Duodenal mucosa (tissue), 2 donors: Measurements from ENCODE around the gene SERTAD3.
A peak's percentile ranks its signal among the peaks of the same experiment; 100 is the strongest.
"Not testable (repeated sequence)": the region's sequence is repeated elsewhere in the genome, so short reads cannot be mapped to it uniquely, and the experiment has no call there.

Source experiments
- H3K27ac ChIP-seq: one replicate; pipeline ENCODE4 v1.7.0; 2013; ENCODE audit warnings: low read depth, low read length
- H3K27me3 ChIP-seq, 2 donors: one replicate each; pipeline ENCODE4 v1.7.0; 2013; ENCODE audit warnings: low read length in 2 of 2, control low read depth in 1 of 2; ENCODE audit not compliant: insufficient read depth in 2 of 2, control insufficient read depth in 1 of 2
- H3K36me3 ChIP-seq, 2 donors: one replicate each; pipeline ENCODE4 v1.7.0; 2013; ENCODE audit warnings: low read length in 2 of 2, control low read depth in 1 of 2; ENCODE audit not compliant: insufficient read depth in 2 of 2, control insufficient read depth in 1 of 2
- H3K4me1 ChIP-seq, 2 donors: one replicate each; pipeline ENCODE4 v1.7.0; 2013; ENCODE audit warnings: low read length in 2 of 2, control low read depth in 1 of 2; ENCODE audit not compliant: insufficient read depth in 2 of 2, control insufficient read depth in 1 of 2
- H3K4me3 ChIP-seq, 2 donors: one replicate each; pipeline ENCODE4 v1.7.0; 2013; ENCODE audit warnings: low read length in 2 of 2, low read depth in 1 of 2
- H3K9ac ChIP-seq, 2 donors: one replicate each; pipeline ENCODE4 v1.7.0; 2013; ENCODE audit warnings: low read length in 2 of 2, low read depth in 1 of 2
- H3K9me3 ChIP-seq, 2 donors: one replicate each; pipeline ENCODE4 v1.7.0; 2013; ENCODE audit warnings: low read length in 2 of 2, control low read depth in 1 of 2; ENCODE audit not compliant: control insufficient read depth in 1 of 2

The SERTAD3 gene

DNA sequence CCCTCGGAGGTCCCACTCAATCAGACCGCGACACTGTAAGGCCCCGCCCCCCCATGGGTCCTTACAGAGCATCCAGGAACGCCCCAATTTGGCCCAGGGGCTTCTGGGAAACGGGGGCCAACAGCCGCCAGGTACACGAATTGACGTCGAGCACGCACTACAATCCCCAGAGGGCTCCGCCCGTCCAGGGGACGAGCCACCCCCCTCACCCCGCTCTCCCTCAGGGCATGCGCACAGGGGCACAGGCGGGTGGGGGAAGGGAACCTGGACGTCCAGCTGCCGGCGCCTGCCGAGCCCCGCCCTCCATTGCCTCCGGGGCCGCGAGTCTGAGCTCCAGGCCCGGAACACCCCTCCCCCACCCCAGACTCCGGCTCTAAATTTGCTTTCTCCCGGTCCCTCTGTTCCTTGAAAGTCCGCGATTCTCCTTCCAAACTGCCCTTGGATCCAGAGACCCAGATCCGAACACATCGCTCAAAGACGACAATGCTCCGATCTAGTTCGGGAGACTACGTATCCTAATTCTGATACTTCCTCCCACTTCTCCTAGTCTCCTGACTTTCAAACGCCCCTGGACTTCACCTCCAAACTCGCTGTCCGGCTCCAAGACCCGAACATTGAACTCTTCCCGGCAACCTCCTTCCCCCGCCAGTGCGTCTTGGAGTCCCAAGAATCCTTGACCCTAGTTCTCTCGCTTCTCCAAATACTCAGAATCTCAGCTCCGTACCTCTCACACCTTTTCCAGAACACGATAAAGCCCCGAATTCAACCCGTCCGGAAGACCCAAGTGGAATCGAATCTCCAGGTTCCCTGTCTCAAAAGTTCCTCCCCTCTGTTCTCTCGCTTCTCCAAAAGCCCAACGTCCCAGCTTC is 770 bp downstream of the SERTAD3 start:
- Histone ChIP-seq H3K4me1 (peaks cover 10% of the 10 kb centered on the region in 2 donors), H3K9me3 (no peaks in the 10 kb centered on the region), H3K36me3 (peaks cover 20 to 27% of the 10 kb centered on the region in 2 donors), H3K27me3 (no peaks in the 10 kb centered on the region), H3K4me3 (peak overlapping the region; percentile 86 to 96), H3K27ac (peak overlapping the region; percentile 92), H3K9ac (peak overlapping the region; percentile 82 to 99)

- peaks cover 14 to 20% of the 10 kb centered on the region in 2 donors for H3K36me3 ChIP-seq
- no peaks in the 10 kb centered on the region for H3K9me3 ChIP-seq
- H3K4me3 ChIP-seq, result peak overlapping the region; percentile 72 to 73
- H3K4me1 ChIP-seq, result peaks cover 10% of the 10 kb centered on the region in 2 donors
- H3K9ac ChIP-seq, result peak overlapping the region; percentile 63 to 65
- H3K27me3 ChIP-seq, result no peaks in the 10 kb centered on the region
- H3K27ac ChIP-seq, result peak overlapping the region; percentile 53
Observed at GRCh38 chr19:40442328-40443130, 1.6 kb downstream of the SERTAD3 start.

DNA sequence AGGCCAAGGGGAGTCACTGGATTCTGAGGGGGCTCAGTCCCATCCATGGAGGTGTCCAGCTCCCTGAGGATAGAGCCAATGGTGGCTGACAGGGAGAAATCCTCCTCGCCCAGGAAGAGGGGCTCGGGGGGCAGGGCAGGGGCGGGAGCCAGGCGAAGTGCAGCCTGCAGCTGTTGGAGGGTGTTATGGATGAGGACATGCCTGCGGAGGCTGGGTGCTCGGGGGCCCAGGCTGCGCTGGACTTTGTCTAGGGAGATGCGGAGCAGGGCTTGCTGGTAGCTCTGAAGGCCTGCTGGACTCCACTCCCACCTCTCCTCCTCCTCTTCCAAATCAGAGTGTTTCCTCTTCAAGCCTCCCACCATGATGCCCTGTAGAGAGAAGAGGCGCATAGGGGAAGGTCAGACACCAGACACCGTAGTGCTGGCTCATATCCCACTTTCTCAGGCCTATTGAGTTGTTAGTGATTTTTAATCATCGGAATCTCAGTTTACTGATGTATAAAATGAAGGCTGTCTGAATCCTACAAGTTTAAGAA is 2.3 kb downstream of the SERTAD3 start:
- Histone ChIP-seq H3K9ac (peak overlapping the region in 1 of 2 donors; percentile 65), H3K27me3 (no peaks in the 10 kb centered on the region), H3K27ac (no peak overlapping the region), H3K9me3 (no peaks in the 10 kb centered on the region), H3K36me3 (peaks cover 14 to 20% of the 10 kb centered on the region in 2 donors), H3K4me3 (peak overlapping the region in 1 of 2 donors; percentile 72), H3K4me1 (peaks cover 10% of the 10 kb centered on the region in 2 donors)

- Histone ChIP-seq H3K4me1 (peaks cover 10 to 12% of the 10 kb centered on the region in 2 donors), H3K27ac (no peak overlapping the region), H3K4me3 (no peak overlapping the region), H3K9ac (no peak overlapping the region), H3K27me3 (no peaks in the 10 kb centered on the region), H3K36me3 (peaks cover 14 to 20% of the 10 kb centered on the region in 2 donors), H3K9me3 (no peaks in the 10 kb centered on the region)
Observed at GRCh38 chr19:40438284-40438683, 5.9 kb downstream of the SERTAD3 start.

- Histone ChIP-seq H3K27ac (peak overlapping the region; percentile 94), H3K27me3 (no peaks in the 10 kb centered on the region), H3K4me3 (peak overlapping the region; percentile 68 to 73), H3K9me3 (no peaks in the 10 kb centered on the region), H3K36me3 (no peaks in the 10 kb centered on the region), H3K9ac (peak overlapping the region; percentile 87 to 94), H3K4me1 (peaks cover 0 to 10% of the 10 kb centered on the region in 2 donors)
Observed at GRCh38 chr19:40433391-40434216, 10.5 kb downstream of the SERTAD3 start.

GRCh38 chr19:40432760-40433159 is 11.4 kb downstream of the SERTAD3 start:
- Histone ChIP-seq H3K4me1 (peaks cover 0 to 10% of the 10 kb centered on the region in 2 donors), H3K9ac (peak overlapping the region; percentile 87 to 94), H3K4me3 (peak overlapping the region in 1 of 2 donors; percentile 73)
- not testable (repeated sequence) for H3K27me3 ChIP-seq, H3K9me3 ChIP-seq, H3K27ac ChIP-seq, H3K36me3 ChIP-seq

DNA sequence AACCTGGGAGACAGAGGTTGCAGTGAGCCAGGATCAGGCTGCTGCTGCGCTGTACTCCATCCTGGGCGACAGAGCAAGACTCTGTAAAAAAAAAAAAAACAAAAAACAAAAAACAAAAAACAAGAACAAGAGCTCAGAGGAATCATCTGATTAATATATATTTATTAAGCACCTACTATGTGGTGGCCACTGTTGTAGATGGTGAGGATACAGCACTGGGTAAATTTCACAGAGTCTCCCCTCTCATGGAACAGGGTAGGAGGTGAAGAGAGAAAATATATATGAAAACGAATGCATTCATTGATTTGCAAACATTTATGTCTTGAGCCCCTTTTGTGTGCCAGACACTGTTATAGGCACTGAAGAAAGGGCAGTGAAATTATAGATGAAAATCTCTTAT is 12.4 kb downstream of the SERTAD3 start:
- no peak overlapping the region for H3K27ac ChIP-seq
- no peak overlapping the region for H3K4me3 ChIP-seq
- H3K9ac ChIP-seq, result no peak overlapping the region
- peaks cover 0 to 10% of the 10 kb centered on the region in 2 donors for H3K4me1 ChIP-seq
- H3K36me3 ChIP-seq, result no peaks in the 10 kb centered on the region
- no peaks in the 10 kb centered on the region for H3K27me3 ChIP-seq
- H3K9me3 ChIP-seq, result no peaks in the 10 kb centered on the region

- H3K4me1 ChIP-seq, result peaks cover 0 to 15% of the 10 kb centered on the region in 2 donors
- not testable (repeated sequence) for H3K36me3 ChIP-seq, H3K27me3 ChIP-seq, H3K9ac ChIP-seq, H3K9me3 ChIP-seq, H3K27ac ChIP-seq, H3K4me3 ChIP-seq
Observed at GRCh38 chr19:40430242-40430641, 13.9 kb downstream of the SERTAD3 start.

GRCh38 chr19:40428197-40428596 is 15.9 kb downstream of the SERTAD3 start:
- not testable (repeated sequence) for H3K27ac ChIP-seq, H3K9me3 ChIP-seq, H3K4me3 ChIP-seq, H3K36me3 ChIP-seq, H3K27me3 ChIP-seq, H3K9ac ChIP-seq
- peaks cover 4 to 17% of the 10 kb centered on the region in 2 donors for H3K4me1 ChIP-seq
